Gastrocnemius medialis (tissue), 4 donors: ENCODE results near the gene RB1.

Experiments
- CTCF ChIP-seq, 5 experiments: fragments of 450-650 bp in 3 of 5; fragments of 200-600 bp in 2 of 5; sonication (generic) in 2 of 5; IDR thresholded peaks in 4 of 5; conservative IDR thresholded peaks in 1 of 5; 1 replicate in 4 of 5; 2 replicates in 1 of 5; pipeline ENCODE4 v1.5.1; 2016 to 2019; ENCODE audit warnings: antibody characterized with exemption in 5 of 5, mild to moderate bottlenecking in 3 of 5, moderate library complexity in 3 of 5
- POLR2A ChIP-seq, 2 donors: fragments of 450-650 bp; IDR thresholded peaks; one replicate each; pipeline ENCODE4 v1.6.1; 2017; ENCODE audit warnings: antibody characterized with exemption in 2 of 2, mild to moderate bottlenecking in 2 of 2, moderate library complexity in 2 of 2

DNA sequence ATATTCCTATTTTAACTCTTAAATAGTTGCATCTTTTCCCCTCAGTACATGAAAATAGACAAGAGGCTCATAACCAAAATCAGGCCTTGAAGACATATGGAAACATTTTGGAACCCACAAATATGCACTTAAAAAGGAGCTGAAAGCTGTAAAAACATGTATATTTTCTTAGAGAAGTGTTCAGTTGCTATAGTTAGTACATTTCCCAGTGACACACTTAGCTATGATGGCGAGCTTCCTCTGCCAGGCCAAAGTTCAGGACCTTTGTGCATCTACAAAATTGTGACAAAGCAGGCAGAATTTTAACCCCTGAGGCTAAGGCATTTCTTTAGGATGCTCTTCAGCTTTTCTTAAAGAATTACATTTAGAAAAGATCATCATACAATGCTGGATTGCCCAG, 174.8 kb downstream of the RB1 start:
- TF ChIP-seq CTCF (IDR thresholded peaks at IDR 0.05 in 4 of 5, conservative IDR thresholded peaks at IDR 0.05 in 1 of 5) = no peak
- no peak for TF ChIP-seq POLR2A (IDR thresholded peaks at IDR 0.05)
